Measurements from ENCODE around the gene TMBIM6.

Gene TMBIM6

GRCh38 chr12:49740930-49741881 lies at the start of gene TMBIM6:
TSS of gene TMBIM6 (plus strand) at chr12:49741557. CDS start at chr12:49752494, 10,937 bp downstream.
- Mint-ChIP-seq H3K27me3 (ENCODE audit: low read depth) (peaks cover 4% of the 10 kb centered on the region), H3K4me3 (peak within 1 kb of the TSS; percentile 92 to 95 (median 93)), H3K4me1 (peaks cover 24% of the 10 kb centered on the region), H3K27ac (peak within 1 kb of the TSS; percentile 94 to 99 (median 98)), H3K36me3 (ENCODE audit: low read depth) (peaks cover 12% of the 10 kb centered on the region), H3K9me3 (no peaks in the 10 kb centered on the region)
- TF ChIP-seq, protein P1, sequence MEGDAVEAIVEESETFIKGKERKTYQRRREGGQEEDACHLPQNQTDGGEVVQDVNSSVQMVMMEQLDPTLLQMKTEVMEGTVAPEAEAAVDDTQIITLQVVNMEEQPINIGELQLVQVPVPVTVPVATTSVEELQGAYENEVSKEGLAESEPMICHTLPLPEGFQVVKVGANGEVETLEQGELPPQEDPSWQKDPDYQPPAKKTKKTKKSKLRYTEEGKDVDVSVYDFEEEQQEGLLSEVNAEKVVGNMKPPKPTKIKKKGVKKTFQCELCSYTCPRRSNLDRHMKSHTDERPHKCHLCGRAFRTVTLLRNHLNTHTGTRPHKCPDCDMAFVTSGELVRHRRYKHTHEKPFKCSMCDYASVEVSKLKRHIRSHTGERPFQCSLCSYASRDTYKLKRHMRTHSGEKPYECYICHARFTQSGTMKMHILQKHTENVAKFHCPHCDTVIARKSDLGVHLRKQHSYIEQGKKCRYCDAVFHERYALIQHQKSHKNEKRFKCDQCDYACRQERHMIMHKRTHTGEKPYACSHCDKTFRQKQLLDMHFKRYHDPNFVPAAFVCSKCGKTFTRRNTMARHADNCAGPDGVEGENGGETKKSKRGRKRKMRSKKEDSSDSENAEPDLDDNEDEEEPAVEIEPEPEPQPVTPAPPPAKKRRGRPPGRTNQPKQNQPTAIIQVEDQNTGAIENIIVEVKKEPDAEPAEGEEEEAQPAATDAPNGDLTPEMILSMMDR (IDR thresholded peaks at IDR 0.05; ENCODE audit: unreplicated experiment in 3 of 3): peak; percentile 92 to 97 (median 95)

DNA sequence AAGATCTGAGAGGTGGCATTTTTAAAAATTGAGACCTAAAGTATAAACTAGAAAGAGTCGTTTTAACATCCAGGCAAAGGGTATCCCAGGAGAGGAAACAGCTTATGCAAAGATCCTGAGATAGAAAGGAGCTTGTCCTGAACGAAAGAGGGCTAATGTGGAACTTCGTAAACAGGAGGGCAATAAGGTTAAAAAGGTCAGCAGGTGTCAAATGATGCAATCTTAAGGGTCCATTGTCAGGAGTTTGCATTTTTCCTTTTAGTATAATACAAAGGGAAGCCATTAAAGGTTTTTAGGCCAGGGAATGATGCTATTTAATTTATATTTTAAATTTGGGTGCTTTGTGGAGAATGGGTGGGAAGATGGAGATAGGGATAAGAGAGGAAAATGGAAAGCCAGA lies 48.5 kb upstream of the TMBIM6 start:
- Mint-ChIP-seq H3K4me3 (no peak overlapping the region), H3K4me1 (peaks cover 31% of the 10 kb centered on the region), H3K27me3 (ENCODE audit: low read depth) (no peaks in the 10 kb centered on the region), H3K27ac (peak overlapping the region in 1 of 3 experiments; percentile 17), H3K9me3 (no peaks in the 10 kb centered on the region), H3K36me3 (ENCODE audit: low read depth) (no peaks in the 10 kb centered on the region)
- TF ChIP-seq, protein P1 (IDR thresholded peaks at IDR 0.05; ENCODE audit: unreplicated experiment in 3 of 3): no peak

- Mint-ChIP-seq H3K4me1 (peaks cover 41% of the 10 kb centered on the region), H3K27me3 (ENCODE audit: low read depth) (no peaks in the 10 kb centered on the region), H3K27ac (no peak overlapping the region), H3K9me3 (no peaks in the 10 kb centered on the region), H3K36me3 (ENCODE audit: low read depth) (no peaks in the 10 kb centered on the region), H3K4me3 (no peak overlapping the region)
- TF ChIP-seq, protein P1 (IDR thresholded peaks at IDR 0.05; ENCODE audit: unreplicated experiment in 3 of 3): no peak
Observed at GRCh38 chr12:49693931-49694444, 47.4 kb upstream of the TMBIM6 start.

DNA sequence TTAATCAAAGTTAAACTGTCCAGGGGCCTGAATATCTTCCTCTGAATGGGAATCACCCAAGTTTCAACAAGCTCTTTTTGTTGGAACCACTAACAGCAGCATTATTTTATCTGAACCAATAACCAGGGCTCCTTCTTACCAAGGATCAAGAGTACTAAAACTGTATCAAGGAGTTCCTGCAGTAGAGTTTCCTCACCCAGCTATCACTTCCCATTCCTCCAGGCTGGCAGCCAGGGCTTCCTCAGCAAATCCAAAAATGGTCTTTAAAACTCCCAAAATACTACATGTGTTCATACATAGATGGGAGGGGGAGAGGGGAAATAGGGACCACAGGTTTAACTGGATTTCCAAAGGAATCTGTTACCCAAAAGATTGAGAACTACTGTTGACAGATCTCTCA lies 44.6 kb upstream of the TMBIM6 start:
- peaks cover 38% of the 10 kb centered on the region for H3K4me1 Mint-ChIP-seq
- no peak overlapping the region for H3K4me3 Mint-ChIP-seq
- peak overlapping the region in 2 of 3 experiments; percentile 9 to 29 for H3K27ac Mint-ChIP-seq
- no peaks in the 10 kb centered on the region for H3K36me3 Mint-ChIP-seq (ENCODE audit: low read depth)
- TF ChIP-seq, protein P1 (IDR thresholded peaks at IDR 0.05; ENCODE audit: unreplicated experiment in 3 of 3): no peak
- no peaks in the 10 kb centered on the region for H3K9me3 Mint-ChIP-seq
- H3K27me3 Mint-ChIP-seq (ENCODE audit: low read depth): no peaks in the 10 kb centered on the region

DNA sequence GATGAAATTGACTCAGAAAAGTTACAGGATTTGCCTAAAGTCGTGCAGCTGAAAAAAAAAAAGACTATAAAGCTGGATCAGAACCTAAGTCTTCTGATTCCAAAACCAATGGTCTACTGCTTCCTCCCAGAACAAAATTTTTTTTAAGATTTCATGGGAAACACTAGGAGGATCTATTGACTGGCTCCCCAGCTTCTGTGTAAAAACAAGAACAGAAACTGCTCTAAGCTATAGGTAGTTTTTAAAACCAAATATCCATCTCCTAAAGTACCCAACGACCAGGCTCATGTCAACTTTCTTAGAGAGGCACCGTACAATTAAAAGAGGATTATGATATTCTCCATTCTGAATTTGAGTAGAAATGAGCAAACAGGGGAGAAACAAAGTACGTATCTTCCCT lies 43.5 kb upstream of the TMBIM6 start:
- H3K4me1 Mint-ChIP-seq: peaks cover 44% of the 10 kb centered on the region
- H3K9me3 Mint-ChIP-seq: no peaks in the 10 kb centered on the region
- H3K4me3 Mint-ChIP-seq: no peak overlapping the region
- peak overlapping the region in 1 of 3 experiments; percentile 79 for H3K27ac Mint-ChIP-seq
- TF ChIP-seq, protein P1 (IDR thresholded peaks at IDR 0.05; ENCODE audit: unreplicated experiment in 3 of 3): no peak
- no peaks in the 10 kb centered on the region for H3K27me3 Mint-ChIP-seq (ENCODE audit: low read depth)
- H3K36me3 Mint-ChIP-seq (ENCODE audit: low read depth): no peaks in the 10 kb centered on the region

Measured in nephron (organoid).